ENCODE measurements around the gene TSPAN11.

The TSPAN11 gene

GRCh38 chr12:30979371-30980259 lies 53.1 kb downstream of the TSPAN11 start:
- DNase-seq (ENCODE audit: low read depth) = no peak

GRCh38 chr12:30980955-30981662 lies 54.6 kb downstream of the TSPAN11 start:
- DNase-seq (ENCODE audit: low read depth) = no peak

GRCh38 chr12:30982413-30982812 lies 55.9 kb downstream of the TSPAN11 start:
- DNase-seq (ENCODE audit: low read depth) = no peak

GRCh38 chr12:30985814-30986452 lies 59.4 kb downstream of the TSPAN11 start:
- DNase-seq (ENCODE audit: low read depth) = no peak

- no peak for DNase-seq (ENCODE audit: low read depth)
Measured at GRCh38 chr12:30988086-30988485, 61.5 kb downstream of the TSPAN11 start.

GRCh38 chr12:30988646-30989286 lies 62.2 kb downstream of the TSPAN11 start:
- DNase-seq (ENCODE audit: low read depth) = no peak

GRCh38 chr12:30989754-30990153 lies 63.2 kb downstream of the TSPAN11 start:
- no peak for DNase-seq (ENCODE audit: low read depth)

GRCh38 chr12:30990316-30990715 lies 63.8 kb downstream of the TSPAN11 start:
- no peak for DNase-seq (ENCODE audit: low read depth)

GRCh38 chr12:30990776-30991175 lies 64.2 kb downstream of the TSPAN11 start:
- no peak for DNase-seq (ENCODE audit: low read depth)

GRCh38 chr12:30991466-30991865 lies 64.9 kb downstream of the TSPAN11 start:
- no peak for DNase-seq (ENCODE audit: low read depth)

GRCh38 chr12:30992381-30992780 lies 65.8 kb downstream of the TSPAN11 start:
- DNase-seq (ENCODE audit: low read depth) = no peak

- DNase-seq (ENCODE audit: low read depth) = no peak
Measured at GRCh38 chr12:30993766-30994165, 67.2 kb downstream of the TSPAN11 start.

GRCh38 chr12:30994274-30994673 lies 67.7 kb downstream of the TSPAN11 start:
- DNase-seq (ENCODE audit: low read depth) = no peak

GRCh38 chr12:30996255-30996654 lies 69.7 kb downstream of the TSPAN11 start:
- DNase-seq (ENCODE audit: low read depth) = no peak

- no peak for DNase-seq (ENCODE audit: low read depth)
Measured at GRCh38 chr12:30996752-30997151, 70.2 kb downstream of the TSPAN11 start.

GRCh38 chr12:30997685-30998440 lies 71.3 kb downstream of the TSPAN11 start:
- DNase-seq (ENCODE audit: low read depth) = no peak

- DNase-seq (ENCODE audit: low read depth) = no peak
Measured at GRCh38 chr12:30999011-30999410, 72.5 kb downstream of the TSPAN11 start.

- DNase-seq (ENCODE audit: low read depth) = no peak
Measured at GRCh38 chr12:30999723-31000122, 73.2 kb downstream of the TSPAN11 start.

GRCh38 chr12:31000751-31001150 lies 74.2 kb downstream of the TSPAN11 start:
- no peak for DNase-seq (ENCODE audit: low read depth)

GRCh38 chr12:31001581-31002360 lies 75.2 kb downstream of the TSPAN11 start:
- DNase-seq (ENCODE audit: low read depth) = no peak

- no peak for DNase-seq (ENCODE audit: low read depth)
Measured at GRCh38 chr12:31002361-31002725, 75.8 kb downstream of the TSPAN11 start.
